ENCODE data around the gene SELP. TPM values are rescaled to one million over a fixed set of nuclear protein-coding genes. Genes with fewer than 3 reads are reported as not detected.

The SELP gene
- total RNA-seq, 1 experiment from 2014 or later, result not detected

- ChIA-PET POLR2A (no interaction called here), CTCF (no interaction called here)
- H3K27ac ChIP-seq (ENCODE audit: low read length), result no peak overlapping the region
- TF ChIP-seq SIN3A (IDR thresholded peaks at IDR 0.05; ENCODE audit: borderline replicate concordance, insufficient read depth, low read depth, low read length) (no peak), TCF7L2 (IDR thresholded peaks at IDR 0.05; ENCODE audit: low read depth, low read length) (no peak), POLR2AphosphoS5 (IDR thresholded peaks at IDR 0.05; ENCODE audit: low read depth, low read length) (no peak), CTCF (IDR thresholded peaks at IDR 0.05) (no peak), REST (IDR thresholded peaks at IDR 0.05; ENCODE audit: insufficient read depth in 1 of 2, low read depth in 2 of 2, low read length in 1 of 2) (no peak)
- peaks cover 23% of the 10 kb centered on the region for H3K27me3 ChIP-seq (ENCODE audit: control insufficient read depth, insufficient read depth, low read length)
- in situ Hi-C loops (cut with HindIII; ENCODE audit: low pct_unique_long_range_greater_than_20kb, low sequenced_read_pairs) (no loop called here), intact Hi-C loops (cut with micrococcal nuclease; ENCODE audit: unreplicated experiment) (loop anchor here (5.0 kb wide), 1 partner anchor 124 kb away; the partner anchor contains the start of gene SELL)
- H3K4me1 ChIP-seq (ENCODE audit: control insufficient read depth, insufficient read depth, low read length), result peaks cover 10% of the 10 kb centered on the region; the same call in 1 of the 2 replicates
- no peaks in the 10 kb centered on the region for H3K36me3 ChIP-seq (ENCODE audit: control insufficient read depth, insufficient read depth, low read length)
- ATAC-seq (no peak), DNase-seq (ENCODE audit: low read depth, low spot score) (no peak)
- H3K4me3 ChIP-seq (ENCODE audit: low read depth in 2 of 2, low read length in 2 of 2), result no peak overlapping the region
- no peaks in the 10 kb centered on the region for H3K9me3 ChIP-seq (ENCODE audit: control insufficient read depth, insufficient read depth, low read depth, low read length)
- no TSS peak for BruUV-seq (replicated peaks)
Observed at GRCh38 chr1:169588112-169588511, 41.8 kb downstream of the SELP start.

GRCh38 chr1:169586395-169587255, 43.3 kb downstream of the SELP start, which contains the start of gene F5:
Gene F5 (minus strand): TSS chr1:169586481. CDS start chr1:169586386, 95 bp downstream.
- H3K36me3 ChIP-seq (ENCODE audit: control insufficient read depth, insufficient read depth, low read length), result no peaks in the 10 kb centered on the region
- in situ Hi-C loops (cut with HindIII; ENCODE audit: low pct_unique_long_range_greater_than_20kb, low sequenced_read_pairs), result no loop called here
- no peak for TF ChIP-seq TCF7L2 (IDR thresholded peaks at IDR 0.05; ENCODE audit: low read depth, low read length)
- no peak for TF ChIP-seq REST (IDR thresholded peaks at IDR 0.05; ENCODE audit: insufficient read depth in 1 of 2, low read depth in 2 of 2, low read length in 1 of 2)
- TF ChIP-seq CTCF (IDR thresholded peaks at IDR 0.05), result peak; percentile 76
- TF ChIP-seq SIN3A (IDR thresholded peaks at IDR 0.05; ENCODE audit: borderline replicate concordance, insufficient read depth, low read depth, low read length), result no peak
- no peak for TF ChIP-seq POLR2AphosphoS5 (IDR thresholded peaks at IDR 0.05; ENCODE audit: low read depth, low read length)
- ChIA-PET CTCF (interaction anchor here (0.6 to 1.3 kb wide), 5 partner anchors 15 to 206 kb away, joined by 3 to 5 read pairs (median 4); no protein-coding TSS in a partner anchor), POLR2A (no interaction called here)
- H3K27me3 ChIP-seq (ENCODE audit: control insufficient read depth, insufficient read depth, low read length), result peaks cover 24% of the 10 kb centered on the region
- peak; percentile 100 for ATAC-seq
- peak within 1 kb of the TSS; percentile 7 to 35; a peak in 3 of 4 replicates for H3K4me3 ChIP-seq (ENCODE audit: low read depth in 2 of 2, low read length in 2 of 2)
- DNase-seq (ENCODE audit: low read depth, low spot score), result peak; percentile 32
- no TSS peak for BruUV-seq (replicated peaks)
- H3K27ac ChIP-seq (ENCODE audit: low read length), result no peak within 1 kb of the TSS
- intact Hi-C loops (cut with micrococcal nuclease; ENCODE audit: unreplicated experiment), result loop anchor here (5.0 kb wide), 1 partner anchor 126 kb away; the partner anchor contains the start of gene SELL
- peaks cover 10% of the 10 kb centered on the region; the same call in 1 of the 2 replicates for H3K4me1 ChIP-seq (ENCODE audit: control insufficient read depth, insufficient read depth, low read length)
- H3K9me3 ChIP-seq (ENCODE audit: control insufficient read depth, insufficient read depth, low read depth, low read length), result no peaks in the 10 kb centered on the region

All from Panc1 (cell line).